H1 (cell line): Measurements from ENCODE around the gene ACTBL2. TPM values are rescaled to one million over a fixed set of nuclear protein-coding genes. Genes with fewer than 3 reads are reported as not detected.

Experiments
- EP300 ChIP-seq, 2 experiments: IDR thresholded peaks; 1 replicate in 1 of 2; 2 replicates in 1 of 2; pipeline ENCODE4 v1.6.1; 2011 to 2012; ENCODE audit warnings: low read depth in 2 of 2, low read length in 2 of 2, mild to moderate bottlenecking in 2 of 2, borderline replicate concordance in 1 of 2, inconsistent platforms in 1 of 2, moderate library complexity in 1 of 2
- EZH2 ChIP-seq: fragments of 200-600 bp; sonication (generic); IDR thresholded peaks from 2 replicates; pipeline ENCODE4 v1.7.1; 2012; ENCODE audit warnings: low read depth, mild to moderate bottlenecking, moderate library complexity, low read length, inconsistent platforms; ENCODE audit not compliant: severe bottlenecking
- FOSL1 ChIP-seq: IDR thresholded peaks from 2 replicates; pipeline ENCODE4 v1.6.1; 2011; ENCODE audit warnings: mild to moderate bottlenecking, low read depth, low read length, moderate library complexity; ENCODE audit not compliant: insufficient read depth
- JUN ChIP-seq: IDR thresholded peaks from 2 replicates; pipeline ENCODE4 v1.6.1; 2011; ENCODE audit warnings: low read depth, mild to moderate bottlenecking, improper control_type of control experiment, low read length
- JUND ChIP-seq: IDR thresholded peaks from 2 replicates; pipeline ENCODE4 v1.6.1; 2011; ENCODE audit warnings: mild to moderate bottlenecking, improper control_type of control experiment, low read length
- SIN3A ChIP-seq, 2 experiments: IDR thresholded peaks in 1 of 2; conservative IDR thresholded peaks in 1 of 2; 2 replicates each; pipeline ENCODE4 v1.6.1; 2011 to 2012; ENCODE audit warnings: low read length in 2 of 2, improper control_type of control experiment in 1 of 2, low read depth in 1 of 2, mild to moderate bottlenecking in 1 of 2
- SP2 ChIP-seq: IDR thresholded peaks from 2 replicates; pipeline ENCODE4 v1.6.1; 2012; ENCODE audit warnings: mild to moderate bottlenecking, low read length, inconsistent platforms
- SRF ChIP-seq: IDR thresholded peaks from 2 replicates; pipeline ENCODE4 v1.6.1; 2011; ENCODE audit warnings: mild to moderate bottlenecking, low read depth, low read length, moderate library complexity
- YY1 ChIP-seq: IDR thresholded peaks from 2 replicates; pipeline ENCODE4 v1.6.1; 2011; ENCODE audit warnings: low read depth, mild to moderate bottlenecking, low read length
- polyA plus RNA-seq, 7 experiments: library from polyadenylated mRNA; depleted of rRNA in 3 of 7; stranded (reverse) in 5 of 7; unstranded in 2 of 7; fragments of >200 nt in 5 of 7; fragments of 200-250 nt in 2 of 7; gene quantifications; 1 replicate in 5 of 7; 2 replicates in 1 of 7; 4 replicates in 1 of 7; pipeline versions ENCODE4 v1.2.1 to v1.2.3, GENCODE V29; 2011 to 2013; ENCODE audit warnings: missing spikeins in 2 of 7, mixed read lengths in 2 of 7
- total RNA-seq: library from RNA; stranded (reverse); fragmentation: NEBNext Ultra II Directional; extraction: Animal tissue kit (Norgen Biotek cat#: 25700); gene quantifications from 2 replicates; pipeline ENCODE4 v1.2.1, GENCODE V29; 2021
- TF ChIP-seq, protein P1 (sequence below): fragments of 300-600 bp; sonication (generic); IDR thresholded peaks from 2 replicates; pipeline ENCODE4 v1.7.1; 2012; ENCODE audit warnings: low read length, moderate library complexity, mild to moderate bottlenecking, inconsistent platforms; ENCODE audit not compliant: insufficient replicate concordance

ACTBL2 gene
- total and polyA plus RNA-seq, 2 of the 8 experiments (the other 6 are each of a cell fraction or from before 2014, with no cell fraction given): not detected

DNA sequence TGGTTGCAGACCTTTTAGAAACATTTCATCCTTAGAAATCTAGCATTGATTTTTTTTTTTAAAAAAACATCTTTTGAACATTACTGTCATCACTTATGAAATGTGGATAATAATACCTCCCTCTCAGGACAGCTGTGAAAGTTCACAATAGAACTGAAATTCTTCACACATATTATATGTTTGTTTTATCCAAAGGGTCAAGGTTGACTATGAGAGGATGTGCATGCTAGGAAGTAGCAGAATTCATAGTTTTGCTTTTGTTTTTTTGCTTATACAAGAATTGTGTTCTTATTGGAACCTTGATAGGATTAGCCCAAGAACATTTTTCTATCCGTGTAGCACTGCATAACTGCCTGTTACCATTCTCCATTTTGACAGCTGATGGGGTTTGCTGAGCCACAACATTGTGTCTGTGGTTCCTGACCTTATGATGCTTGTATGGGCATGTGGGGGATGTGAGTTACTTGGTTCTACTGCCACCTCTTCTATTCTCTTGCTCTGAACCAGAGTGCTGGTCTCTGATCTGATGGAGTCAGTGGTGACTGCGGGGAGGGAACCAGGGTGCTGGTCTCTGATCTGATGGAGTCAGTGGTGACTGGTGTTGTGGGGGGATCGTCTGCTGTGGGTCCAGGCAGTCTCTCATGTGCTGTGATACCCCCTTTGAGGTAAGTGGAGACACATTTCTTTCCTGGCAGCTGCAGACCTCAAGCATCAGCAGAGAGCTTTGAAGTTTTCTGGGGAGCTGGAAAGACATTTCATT lies 27.1 kb upstream of the ACTBL2 start (continued):
- TF ChIP-seq, protein P1, sequence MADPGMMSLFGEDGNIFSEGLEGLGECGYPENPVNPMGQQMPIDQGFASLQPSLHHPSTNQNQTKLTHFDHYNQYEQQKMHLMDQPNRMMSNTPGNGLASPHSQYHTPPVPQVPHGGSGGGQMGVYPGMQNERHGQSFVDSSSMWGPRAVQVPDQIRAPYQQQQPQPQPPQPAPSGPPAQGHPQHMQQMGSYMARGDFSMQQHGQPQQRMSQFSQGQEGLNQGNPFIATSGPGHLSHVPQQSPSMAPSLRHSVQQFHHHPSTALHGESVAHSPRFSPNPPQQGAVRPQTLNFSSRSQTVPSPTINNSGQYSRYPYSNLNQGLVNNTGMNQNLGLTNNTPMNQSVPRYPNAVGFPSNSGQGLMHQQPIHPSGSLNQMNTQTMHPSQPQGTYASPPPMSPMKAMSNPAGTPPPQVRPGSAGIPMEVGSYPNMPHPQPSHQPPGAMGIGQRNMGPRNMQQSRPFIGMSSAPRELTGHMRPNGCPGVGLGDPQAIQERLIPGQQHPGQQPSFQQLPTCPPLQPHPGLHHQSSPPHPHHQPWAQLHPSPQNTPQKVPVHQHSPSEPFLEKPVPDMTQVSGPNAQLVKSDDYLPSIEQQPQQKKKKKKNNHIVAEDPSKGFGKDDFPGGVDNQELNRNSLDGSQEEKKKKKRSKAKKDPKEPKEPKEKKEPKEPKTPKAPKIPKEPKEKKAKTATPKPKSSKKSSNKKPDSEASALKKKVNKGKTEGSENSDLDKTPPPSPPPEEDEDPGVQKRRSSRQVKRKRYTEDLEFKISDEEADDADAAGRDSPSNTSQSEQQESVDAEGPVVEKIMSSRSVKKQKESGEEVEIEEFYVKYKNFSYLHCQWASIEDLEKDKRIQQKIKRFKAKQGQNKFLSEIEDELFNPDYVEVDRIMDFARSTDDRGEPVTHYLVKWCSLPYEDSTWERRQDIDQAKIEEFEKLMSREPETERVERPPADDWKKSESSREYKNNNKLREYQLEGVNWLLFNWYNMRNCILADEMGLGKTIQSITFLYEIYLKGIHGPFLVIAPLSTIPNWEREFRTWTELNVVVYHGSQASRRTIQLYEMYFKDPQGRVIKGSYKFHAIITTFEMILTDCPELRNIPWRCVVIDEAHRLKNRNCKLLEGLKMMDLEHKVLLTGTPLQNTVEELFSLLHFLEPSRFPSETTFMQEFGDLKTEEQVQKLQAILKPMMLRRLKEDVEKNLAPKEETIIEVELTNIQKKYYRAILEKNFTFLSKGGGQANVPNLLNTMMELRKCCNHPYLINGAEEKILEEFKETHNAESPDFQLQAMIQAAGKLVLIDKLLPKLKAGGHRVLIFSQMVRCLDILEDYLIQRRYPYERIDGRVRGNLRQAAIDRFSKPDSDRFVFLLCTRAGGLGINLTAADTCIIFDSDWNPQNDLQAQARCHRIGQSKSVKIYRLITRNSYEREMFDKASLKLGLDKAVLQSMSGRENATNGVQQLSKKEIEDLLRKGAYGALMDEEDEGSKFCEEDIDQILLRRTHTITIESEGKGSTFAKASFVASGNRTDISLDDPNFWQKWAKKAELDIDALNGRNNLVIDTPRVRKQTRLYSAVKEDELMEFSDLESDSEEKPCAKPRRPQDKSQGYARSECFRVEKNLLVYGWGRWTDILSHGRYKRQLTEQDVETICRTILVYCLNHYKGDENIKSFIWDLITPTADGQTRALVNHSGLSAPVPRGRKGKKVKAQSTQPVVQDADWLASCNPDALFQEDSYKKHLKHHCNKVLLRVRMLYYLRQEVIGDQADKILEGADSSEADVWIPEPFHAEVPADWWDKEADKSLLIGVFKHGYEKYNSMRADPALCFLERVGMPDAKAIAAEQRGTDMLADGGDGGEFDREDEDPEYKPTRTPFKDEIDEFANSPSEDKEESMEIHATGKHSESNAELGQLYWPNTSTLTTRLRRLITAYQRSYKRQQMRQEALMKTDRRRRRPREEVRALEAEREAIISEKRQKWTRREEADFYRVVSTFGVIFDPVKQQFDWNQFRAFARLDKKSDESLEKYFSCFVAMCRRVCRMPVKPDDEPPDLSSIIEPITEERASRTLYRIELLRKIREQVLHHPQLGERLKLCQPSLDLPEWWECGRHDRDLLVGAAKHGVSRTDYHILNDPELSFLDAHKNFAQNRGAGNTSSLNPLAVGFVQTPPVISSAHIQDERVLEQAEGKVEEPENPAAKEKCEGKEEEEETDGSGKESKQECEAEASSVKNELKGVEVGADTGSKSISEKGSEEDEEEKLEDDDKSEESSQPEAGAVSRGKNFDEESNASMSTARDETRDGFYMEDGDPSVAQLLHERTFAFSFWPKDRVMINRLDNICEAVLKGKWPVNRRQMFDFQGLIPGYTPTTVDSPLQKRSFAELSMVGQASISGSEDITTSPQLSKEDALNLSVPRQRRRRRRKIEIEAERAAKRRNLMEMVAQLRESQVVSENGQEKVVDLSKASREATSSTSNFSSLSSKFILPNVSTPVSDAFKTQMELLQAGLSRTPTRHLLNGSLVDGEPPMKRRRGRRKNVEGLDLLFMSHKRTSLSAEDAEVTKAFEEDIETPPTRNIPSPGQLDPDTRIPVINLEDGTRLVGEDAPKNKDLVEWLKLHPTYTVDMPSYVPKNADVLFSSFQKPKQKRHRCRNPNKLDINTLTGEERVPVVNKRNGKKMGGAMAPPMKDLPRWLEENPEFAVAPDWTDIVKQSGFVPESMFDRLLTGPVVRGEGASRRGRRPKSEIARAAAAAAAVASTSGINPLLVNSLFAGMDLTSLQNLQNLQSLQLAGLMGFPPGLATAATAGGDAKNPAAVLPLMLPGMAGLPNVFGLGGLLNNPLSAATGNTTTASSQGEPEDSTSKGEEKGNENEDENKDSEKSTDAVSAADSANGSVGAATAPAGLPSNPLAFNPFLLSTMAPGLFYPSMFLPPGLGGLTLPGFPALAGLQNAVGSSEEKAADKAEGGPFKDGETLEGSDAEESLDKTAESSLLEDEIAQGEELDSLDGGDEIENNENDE: no peak
- TF ChIP-seq JUN (no peak), SIN3A (conservative IDR thresholded peaks at IDR 0.05 in 1 of 2, IDR thresholded peaks at IDR 0.05 in 1 of 2; ENCODE audit: low read depth in 1 of 2, low read length in 2 of 2) (no peak), JUND (no peak), YY1 (no peak), SP2 (no peak), FOSL1 (no peak), EZH2 (no peak), EP300 (IDR thresholded peaks at IDR 0.05; ENCODE audit: borderline replicate concordance in 1 of 2, low read depth in 2 of 2, low read length in 2 of 2) (no peak), SRF (no peak)
